ENCODE data around the gene CGB3.

CGB3 gene

DNA sequence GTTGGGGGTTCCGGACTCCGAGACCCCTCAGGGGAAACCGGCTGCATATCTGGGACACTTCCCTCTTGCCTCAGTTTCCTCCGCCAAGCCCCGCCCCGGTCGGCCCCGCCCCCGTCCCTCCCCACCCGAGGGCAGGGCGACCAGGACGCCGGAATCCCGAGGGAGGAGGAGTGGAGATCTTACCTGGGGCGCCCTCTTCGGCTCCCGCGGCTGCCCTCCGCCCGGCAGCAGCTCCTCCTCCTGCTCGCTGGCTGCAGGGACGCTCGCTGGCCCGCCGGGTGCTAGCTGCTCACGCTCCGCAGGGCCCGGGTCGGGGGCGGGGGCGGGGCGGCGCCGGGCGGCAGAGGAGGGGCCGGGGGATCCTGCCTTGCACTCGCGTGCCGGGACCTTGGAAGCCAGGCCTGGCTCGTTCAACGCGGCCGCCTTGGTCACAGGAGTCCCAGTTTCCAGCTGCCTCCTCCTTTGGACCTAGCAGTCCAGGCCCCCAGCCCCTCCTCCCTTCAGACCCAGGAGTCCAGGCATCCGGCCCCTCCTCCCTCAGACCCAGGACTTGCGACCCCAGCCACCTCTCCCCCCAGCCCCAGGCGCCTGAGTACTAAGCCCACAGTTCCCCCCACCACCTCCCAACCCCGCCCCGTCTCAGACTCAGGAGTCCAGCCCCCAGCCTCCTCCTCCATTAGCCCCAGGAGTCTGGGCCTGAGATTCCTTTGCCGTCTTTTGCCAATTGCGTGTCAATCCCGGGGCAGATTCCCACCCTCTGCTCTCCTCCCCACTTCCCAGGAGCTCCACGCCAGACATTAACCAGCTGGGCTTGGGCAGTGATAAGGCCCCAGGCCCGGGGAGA is 40.9 kb upstream of the CGB3 start, which contains the start of gene NTF4:
NTF4 (minus strand) TSS at position 51 of the 844 bp plus-strand sequence. CDS start 2,821 bp downstream, outside the sequence.
- TF ChIP-seq, protein P1, sequence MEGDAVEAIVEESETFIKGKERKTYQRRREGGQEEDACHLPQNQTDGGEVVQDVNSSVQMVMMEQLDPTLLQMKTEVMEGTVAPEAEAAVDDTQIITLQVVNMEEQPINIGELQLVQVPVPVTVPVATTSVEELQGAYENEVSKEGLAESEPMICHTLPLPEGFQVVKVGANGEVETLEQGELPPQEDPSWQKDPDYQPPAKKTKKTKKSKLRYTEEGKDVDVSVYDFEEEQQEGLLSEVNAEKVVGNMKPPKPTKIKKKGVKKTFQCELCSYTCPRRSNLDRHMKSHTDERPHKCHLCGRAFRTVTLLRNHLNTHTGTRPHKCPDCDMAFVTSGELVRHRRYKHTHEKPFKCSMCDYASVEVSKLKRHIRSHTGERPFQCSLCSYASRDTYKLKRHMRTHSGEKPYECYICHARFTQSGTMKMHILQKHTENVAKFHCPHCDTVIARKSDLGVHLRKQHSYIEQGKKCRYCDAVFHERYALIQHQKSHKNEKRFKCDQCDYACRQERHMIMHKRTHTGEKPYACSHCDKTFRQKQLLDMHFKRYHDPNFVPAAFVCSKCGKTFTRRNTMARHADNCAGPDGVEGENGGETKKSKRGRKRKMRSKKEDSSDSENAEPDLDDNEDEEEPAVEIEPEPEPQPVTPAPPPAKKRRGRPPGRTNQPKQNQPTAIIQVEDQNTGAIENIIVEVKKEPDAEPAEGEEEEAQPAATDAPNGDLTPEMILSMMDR (IDR thresholded peaks at IDR 0.05): no peak
- Histone ChIP-seq H3K9me3 (no peaks in the 10 kb centered on the region), H3K36me3 (no peaks in the 10 kb centered on the region), H3K27ac (no peak within 1 kb of the TSS), H3K27me3 (peaks cover 100% of the 10 kb centered on the region), H3K4me1 (ENCODE audit: control insufficient read depth in 1 of 2, insufficient read depth in 1 of 2, low read depth in 1 of 2, low read length in 1 of 2) (no peaks in the 10 kb centered on the region), H3K4me3 (ENCODE audit: low read depth in 1 of 2, low read length in 1 of 2) (no peak within 1 kb of the TSS)

DNA sequence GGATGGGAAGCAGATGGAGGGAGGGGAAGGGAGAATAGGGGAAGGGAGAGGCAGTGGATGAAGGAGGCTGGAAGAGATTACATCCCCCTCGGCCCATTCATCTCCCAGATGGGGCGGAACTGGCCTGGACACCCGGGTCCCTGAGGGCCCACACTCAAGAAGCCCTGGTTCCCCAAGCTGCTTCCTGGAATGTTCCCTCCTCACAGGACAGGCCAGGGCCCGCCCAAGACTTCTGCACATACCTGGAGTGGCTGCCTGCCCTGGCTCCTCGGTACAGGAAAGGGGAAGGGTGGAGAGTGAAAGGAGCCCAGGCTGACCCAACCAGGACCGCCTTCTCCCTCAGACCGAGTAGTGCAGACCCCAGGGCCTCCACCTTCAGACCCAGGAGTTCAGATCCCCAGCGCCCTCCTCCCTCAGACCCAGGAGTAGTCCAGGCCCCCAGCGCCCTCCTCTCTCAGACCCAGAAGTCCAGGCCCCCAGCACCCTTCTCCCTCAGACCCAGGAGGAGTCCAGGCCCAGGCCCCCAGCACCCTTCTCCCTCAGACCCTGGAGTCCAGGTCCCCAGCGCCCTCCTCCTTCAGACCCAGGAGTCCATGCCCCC is 40.0 kb upstream of the CGB3 start:
- Histone ChIP-seq H3K27ac (no peak overlapping the region), H3K27me3 (peaks cover 100% of the 10 kb centered on the region), H3K36me3 (no peaks in the 10 kb centered on the region), H3K9me3 (no peaks in the 10 kb centered on the region), H3K4me1 (ENCODE audit: control insufficient read depth in 1 of 2, insufficient read depth in 1 of 2, low read depth in 1 of 2, low read length in 1 of 2) (no peaks in the 10 kb centered on the region), H3K4me3 (ENCODE audit: low read depth in 1 of 2, low read length in 1 of 2) (no peak overlapping the region)
- TF ChIP-seq, protein P1 (IDR thresholded peaks at IDR 0.05): no peak

DNA sequence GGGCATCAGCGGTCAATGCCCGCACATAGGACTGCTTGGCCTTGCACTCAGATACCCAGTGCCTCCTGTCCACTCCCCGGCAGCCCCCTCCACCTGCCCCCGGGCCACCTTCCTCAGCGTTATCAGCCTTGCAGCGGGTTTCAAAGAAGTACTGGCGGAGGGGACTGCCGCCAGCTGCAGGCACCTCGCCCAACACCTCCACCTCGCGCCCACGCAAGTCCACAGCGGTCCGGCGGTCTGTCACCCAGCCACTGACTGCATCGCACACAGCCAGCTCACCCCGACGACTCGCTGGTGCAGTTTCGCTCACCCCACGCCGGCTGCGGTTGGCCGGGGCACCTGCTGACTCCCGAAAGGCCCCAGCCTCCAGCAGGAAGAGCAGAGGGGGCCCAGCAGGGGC is 37.3 kb upstream of the CGB3 start:
- no peak overlapping the region for H3K27ac ChIP-seq
- peaks cover 12 to 14% of the 10 kb centered on the region in 2 experiments for H3K4me1 ChIP-seq (ENCODE audit: control insufficient read depth in 1 of 2, insufficient read depth in 1 of 2, low read depth in 1 of 2, low read length in 1 of 2)
- no peaks in the 10 kb centered on the region for H3K9me3 ChIP-seq
- H3K27me3 ChIP-seq: peaks cover 100% of the 10 kb centered on the region
- TF ChIP-seq, protein P1 (IDR thresholded peaks at IDR 0.05): no peak
- no peaks in the 10 kb centered on the region for H3K36me3 ChIP-seq
- H3K4me3 ChIP-seq (ENCODE audit: low read depth in 1 of 2, low read length in 1 of 2): no peak overlapping the region

GRCh38 chr19:49061000-49061399 is 36.9 kb upstream of the CGB3 start:
- H3K27me3 ChIP-seq: peaks cover 100% of the 10 kb centered on the region

DNA sequence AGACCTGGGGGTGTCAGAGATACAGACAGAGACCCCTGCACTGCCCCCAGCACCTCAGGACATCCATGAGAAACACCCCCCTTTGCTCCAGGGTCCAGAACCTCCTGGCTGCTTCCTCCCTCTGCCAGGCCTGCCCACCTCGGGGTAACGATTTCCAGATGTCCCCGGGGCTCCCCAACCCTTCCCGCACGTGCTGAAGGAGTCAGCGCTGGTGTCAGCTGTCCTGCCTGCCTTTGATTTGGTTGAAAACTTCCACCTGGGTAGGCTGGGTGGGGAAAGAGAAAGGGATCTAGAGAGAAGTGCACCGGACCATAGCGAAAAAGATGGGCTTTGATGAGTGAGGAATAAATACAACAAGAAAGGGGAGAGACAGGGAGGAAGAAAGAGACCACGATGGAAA is 34.9 kb upstream of the CGB3 start:
- TF ChIP-seq, protein P1 (IDR thresholded peaks at IDR 0.05): no peak
- H3K36me3 ChIP-seq: no peaks in the 10 kb centered on the region
- H3K9me3 ChIP-seq: no peaks in the 10 kb centered on the region
- H3K27ac ChIP-seq: no peak overlapping the region
- H3K27me3 ChIP-seq: peaks cover 93% of the 10 kb centered on the region
- H3K4me1 ChIP-seq (ENCODE audit: control insufficient read depth in 1 of 2, insufficient read depth in 1 of 2, low read depth in 1 of 2, low read length in 1 of 2): peaks cover 18 to 21% of the 10 kb centered on the region in 2 experiments
- H3K4me3 ChIP-seq (ENCODE audit: low read depth in 1 of 2, low read length in 1 of 2): no peak overlapping the region

More at GRCh38 chr19:49061000-49061399, 36.9 kb upstream of the CGB3 start:
- H3K36me3 ChIP-seq: no peaks in the 10 kb centered on the region
- no peaks in the 10 kb centered on the region for H3K9me3 ChIP-seq
- TF ChIP-seq, protein P1 (IDR thresholded peaks at IDR 0.05): no peak
- H3K4me1 ChIP-seq (ENCODE audit: control insufficient read depth in 1 of 2, insufficient read depth in 1 of 2, low read depth in 1 of 2, low read length in 1 of 2): peaks cover 16 to 18% of the 10 kb centered on the region in 2 experiments
- no peak overlapping the region for H3K4me3 ChIP-seq (ENCODE audit: low read depth in 1 of 2, low read length in 1 of 2)
- H3K27ac ChIP-seq: no peak overlapping the region

Data from neutrophil (primary cell).